HG03457 (cell line): ENCODE results near the gene NGEF.

ENCODE experiments used
- ATAC-seq: cut with Tn5 transposase; IDR thresholded peaks from one replicate; pipeline ENCODE4 v1.9.1; 2021; ENCODE audit warnings: moderate number of reproducible peaks; ENCODE audit not compliant: unreplicated experiment

The NGEF gene

DNA sequence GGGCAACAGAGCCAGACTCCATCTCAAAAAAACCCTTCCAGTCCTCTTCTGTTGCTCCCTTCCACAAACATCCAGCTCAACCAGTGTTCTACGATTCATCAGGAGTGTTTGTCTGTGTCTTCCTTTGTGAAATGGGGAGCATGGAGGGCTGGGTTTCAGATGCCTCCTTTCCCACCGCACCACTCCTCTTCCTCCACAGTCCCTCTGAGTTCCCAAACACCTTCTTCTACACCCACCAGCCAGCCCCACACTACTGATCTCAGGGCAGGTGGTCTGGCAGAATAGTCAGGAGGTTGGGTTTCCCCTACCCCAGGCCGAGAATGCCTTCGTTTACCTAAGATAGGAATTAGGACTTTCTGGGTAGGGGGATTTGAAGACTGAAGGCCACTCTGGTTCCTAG lies 36.9 kb downstream of the NGEF start:
- no peak for ATAC-seq

DNA sequence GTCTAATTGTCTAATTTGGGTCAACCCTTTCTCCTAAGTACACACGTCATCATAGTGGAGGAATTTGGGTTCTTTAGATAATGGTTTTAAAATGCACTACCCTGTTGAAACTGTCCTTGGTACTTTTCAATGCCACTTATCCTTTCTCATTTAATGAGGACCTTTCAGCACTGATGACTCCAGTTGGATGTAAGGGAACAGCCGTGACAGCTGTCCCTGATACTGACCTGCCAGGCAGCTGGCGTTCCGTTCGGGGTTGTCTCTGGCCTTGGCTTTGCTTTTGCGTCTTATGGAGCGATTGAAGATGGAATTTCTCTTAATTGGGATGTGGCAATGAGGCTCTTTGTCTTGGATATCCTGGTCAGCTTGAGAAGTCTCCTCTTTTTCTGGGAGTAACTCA lies 38.7 kb downstream of the NGEF start:
- ATAC-seq, result no peak

DNA sequence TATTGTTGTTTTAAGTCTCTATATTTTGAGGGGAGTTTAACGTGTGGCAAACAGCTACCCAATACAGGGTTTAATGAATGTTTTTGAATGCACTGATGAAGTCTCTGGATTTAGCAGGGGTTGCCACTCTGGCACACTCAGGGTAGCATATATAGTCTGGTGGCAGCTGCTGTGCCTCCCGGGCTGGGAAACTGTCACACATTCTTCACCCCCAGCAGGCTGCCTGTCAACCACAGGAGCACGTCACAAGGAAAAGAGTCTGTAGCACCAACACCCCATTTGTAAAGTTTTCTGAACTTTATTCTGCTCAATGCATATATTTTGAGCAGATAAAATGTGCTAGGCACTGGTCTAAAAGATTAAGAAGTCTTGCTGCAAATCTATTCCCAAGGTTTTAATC lies 39.3 kb downstream of the NGEF start:
- no peak for ATAC-seq

DNA sequence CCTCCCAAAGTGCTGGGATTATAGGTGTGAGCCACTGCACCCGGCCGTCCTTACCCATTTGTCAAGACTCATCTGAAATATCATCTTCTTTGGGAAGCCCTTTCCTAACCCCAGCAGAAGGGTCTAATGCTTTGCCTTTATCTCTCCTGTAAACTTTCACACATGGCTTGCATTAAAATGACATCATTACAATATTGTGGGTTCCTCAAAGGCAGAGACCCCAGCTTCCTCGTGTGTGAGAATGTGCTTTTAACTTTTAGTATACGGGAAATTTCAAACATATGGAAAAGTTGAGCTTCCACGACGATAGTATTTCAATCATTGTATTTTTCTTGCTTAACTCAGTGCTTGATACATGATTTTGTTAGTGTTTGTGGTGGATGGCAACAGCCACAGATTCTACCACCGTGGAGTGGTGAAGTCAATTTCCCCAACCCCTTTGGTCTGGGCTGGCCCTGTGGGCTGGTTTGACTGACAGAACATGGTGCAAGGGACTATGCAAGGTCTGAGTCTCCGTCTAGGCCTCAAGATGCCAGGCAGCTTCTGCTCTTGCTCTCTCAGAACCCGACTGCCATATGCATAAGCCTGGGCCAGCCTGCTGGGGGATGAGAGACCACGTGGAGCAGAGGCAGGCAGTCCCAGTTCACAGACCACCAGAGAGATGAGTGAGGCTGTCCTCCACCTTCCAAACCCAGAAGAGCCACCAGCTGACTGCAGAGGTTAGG lies 39.9 kb downstream of the NGEF start:
- no peak for ATAC-seq

DNA sequence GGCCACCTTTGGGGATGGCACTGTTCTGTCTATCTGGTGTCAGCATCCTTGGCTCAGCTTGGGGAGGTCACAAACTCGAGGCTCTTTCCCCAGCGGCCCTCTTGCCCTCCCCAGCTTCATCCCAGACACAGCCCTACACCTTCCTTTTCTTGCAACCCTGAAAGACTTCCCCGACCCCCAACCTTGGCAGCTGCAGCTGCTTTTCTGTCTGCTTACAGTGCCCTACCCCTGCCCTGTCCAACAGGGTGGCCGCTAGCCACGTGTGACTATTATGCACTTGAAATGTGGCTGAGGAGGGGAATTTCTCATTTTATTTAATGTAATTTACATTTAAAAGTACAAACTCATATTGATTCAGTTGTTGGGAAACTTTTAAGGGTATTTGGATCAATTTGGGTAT lies 41.3 kb downstream of the NGEF start:
- ATAC-seq, result no peak

DNA sequence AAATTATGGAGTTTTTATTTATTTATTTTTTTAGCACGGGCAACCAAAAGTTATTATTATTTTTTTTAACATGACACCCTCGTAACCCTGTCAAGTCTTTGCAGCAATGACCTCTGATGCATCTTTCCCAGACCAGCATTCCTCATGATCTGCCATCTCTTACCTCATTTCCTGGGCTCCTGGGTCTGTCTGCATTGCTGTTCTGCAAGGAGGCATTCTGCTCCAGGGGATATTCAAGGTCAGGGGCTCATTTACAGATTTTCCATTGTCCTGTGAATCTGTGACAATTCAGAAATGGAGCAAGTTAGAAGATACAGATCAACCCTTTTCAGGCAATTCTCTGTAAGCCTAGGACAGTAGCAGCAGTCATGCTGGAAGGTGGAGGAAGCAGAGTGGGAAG lies 43.0 kb downstream of the NGEF start:
- no peak for ATAC-seq

DNA sequence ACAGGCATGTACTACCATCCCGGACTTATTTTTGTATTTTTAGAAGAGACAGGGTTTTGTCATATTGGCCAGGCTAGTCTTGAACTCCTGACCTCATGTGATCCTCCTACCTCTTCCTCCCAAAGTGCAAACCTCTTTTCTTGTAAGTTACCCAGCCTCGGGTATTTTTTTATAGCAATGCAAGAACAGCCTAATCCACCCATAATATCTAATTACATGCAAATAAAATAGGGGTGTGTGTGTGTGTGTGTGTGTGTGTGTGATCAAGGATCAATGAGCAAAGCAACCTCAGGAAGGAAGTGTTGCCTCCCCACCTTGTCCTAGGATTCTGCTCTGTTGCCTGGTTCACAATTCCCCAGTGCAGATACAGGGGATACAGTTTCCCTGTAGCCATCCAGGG lies 45.6 kb downstream of the NGEF start:
- no peak for ATAC-seq

DNA sequence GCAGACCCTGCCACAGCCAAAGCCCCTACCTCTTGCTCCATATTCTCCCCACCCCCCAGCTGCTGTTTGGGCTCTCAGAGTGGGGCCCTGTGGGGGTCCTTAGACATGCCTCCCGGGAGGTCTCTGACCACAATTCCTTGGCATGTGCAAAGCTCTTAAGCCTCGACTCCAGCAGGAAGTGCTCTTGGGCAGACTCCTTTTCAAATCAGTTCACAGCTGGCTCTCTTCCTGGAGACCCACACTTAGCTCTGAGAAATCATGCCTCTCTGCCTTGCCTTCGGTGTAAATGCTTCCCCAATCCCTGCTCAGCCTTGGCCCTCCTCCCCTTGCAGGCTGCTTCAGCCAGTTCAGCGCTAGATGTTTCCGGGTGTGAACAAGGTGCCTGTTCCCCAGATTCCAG lies 46.9 kb downstream of the NGEF start:
- ATAC-seq, result no peak

DNA sequence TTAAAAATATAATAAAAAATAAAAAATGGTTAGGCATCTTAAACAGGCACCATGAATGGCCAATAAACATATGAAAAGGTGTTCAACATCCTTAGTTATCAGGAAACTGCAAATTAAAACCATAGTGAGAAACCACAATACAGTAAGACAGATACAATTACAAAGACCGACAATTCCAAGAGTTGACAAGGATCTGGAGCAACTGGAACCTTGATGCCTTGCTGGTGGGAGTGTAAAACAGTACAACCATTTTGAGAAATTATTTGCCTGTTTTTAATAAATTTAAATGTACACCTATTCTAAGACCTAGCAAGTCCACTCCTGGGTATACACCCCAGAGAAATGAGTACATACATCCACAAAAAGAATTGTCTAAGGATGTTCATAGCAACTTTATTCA lies 49.1 kb downstream of the NGEF start:
- ATAC-seq, result no peak

DNA sequence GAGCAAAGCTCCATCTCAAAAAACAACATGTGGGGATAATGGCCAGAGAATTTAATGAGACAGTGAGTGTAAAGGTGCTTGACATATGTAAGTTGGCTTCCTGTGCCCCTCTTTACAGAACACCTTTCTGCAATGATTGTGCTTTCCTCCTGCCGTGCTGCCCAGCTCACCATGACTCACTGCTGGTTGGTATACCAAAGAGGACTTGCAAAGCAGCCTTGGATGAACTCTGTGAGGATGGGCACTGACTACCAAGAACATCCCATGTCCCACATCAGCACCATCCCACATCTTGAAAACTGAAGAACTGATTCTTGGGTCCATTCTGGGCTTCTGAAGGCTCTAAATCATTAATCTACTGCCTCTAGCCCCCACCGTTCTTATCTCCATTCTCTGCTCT lies 52.2 kb downstream of the NGEF start:
- no peak for ATAC-seq

DNA sequence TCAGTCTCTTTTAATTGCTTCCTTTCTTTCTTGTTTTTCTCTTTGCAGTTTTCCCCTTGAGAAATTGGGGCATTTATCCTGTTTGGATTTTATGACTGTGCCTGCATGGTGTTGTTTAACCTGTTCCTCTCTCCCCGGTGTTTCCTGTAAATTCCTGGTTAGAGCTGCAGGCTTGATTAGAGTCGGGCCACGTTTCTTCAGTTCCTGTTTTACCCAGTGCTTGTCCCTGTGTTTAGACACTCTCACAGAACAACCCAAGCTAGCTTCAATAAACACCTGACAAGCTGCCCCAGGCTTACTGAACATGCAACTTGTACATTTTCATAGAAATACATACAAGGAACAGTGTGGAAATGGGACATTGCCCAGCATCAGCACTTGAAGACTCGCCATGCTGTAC lies 53.9 kb downstream of the NGEF start:
- ATAC-seq, result no peak

DNA sequence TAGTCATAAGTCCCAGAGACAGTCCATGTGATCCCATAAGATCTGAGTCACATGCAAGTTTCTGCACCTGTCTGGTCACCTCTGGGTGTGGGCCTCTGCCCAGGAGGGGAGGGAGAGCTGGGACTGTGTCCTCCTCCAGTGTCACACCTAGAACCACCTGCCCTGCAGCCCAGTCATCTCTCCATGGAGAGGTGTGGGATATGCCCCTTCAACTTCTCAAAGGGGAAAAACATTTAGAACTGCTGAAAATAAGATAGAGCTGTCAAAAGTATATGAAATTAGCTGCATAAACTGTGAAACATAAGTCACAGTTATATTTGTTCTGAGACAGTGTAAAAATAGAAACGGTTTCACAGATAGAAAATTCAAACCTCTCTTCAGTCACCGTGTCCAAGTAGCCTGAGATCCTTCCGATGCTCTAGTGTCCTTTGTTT lies 55.4 kb downstream of the NGEF start:
- ATAC-seq, result no peak

DNA sequence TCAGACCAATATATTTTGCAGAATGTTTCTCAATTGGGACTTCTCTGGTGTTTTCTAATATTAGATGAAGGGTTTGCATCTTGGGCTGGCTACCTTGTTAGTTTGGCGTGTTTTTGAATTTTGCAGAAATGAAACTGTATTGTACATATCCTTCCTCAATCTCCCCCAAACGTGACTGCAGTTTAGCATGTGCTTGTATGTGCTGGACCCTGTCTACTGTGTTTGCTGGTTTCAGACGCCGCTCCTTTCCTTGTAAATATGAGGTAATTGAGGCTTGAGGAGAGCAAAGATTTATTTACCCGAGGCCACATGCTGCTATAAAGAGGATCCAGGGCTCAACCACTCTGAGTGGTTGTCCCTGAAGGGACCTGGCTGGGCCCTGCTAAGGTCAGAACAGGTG lies 57.2 kb downstream of the NGEF start:
- no peak for ATAC-seq

DNA sequence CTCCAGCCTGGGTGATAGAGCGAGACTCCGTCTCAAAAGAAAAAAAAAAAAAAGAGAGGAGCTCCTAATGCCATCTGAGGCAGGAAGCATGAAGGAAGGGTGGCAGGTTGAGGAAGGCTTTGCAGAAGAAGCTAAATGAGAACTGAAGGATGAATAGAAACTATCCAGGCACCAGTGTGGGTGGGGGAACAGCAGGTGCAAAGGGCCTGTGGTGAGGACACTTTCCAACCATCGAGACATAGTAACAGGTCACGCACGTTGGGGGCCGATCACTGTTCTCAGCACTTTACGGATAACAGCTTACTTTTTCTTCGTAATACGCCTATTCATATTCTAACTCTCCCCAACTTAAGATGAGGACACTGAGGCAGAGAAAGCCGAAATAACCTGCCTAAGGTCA lies 58.4 kb downstream of the NGEF start:
- no peak for ATAC-seq

DNA sequence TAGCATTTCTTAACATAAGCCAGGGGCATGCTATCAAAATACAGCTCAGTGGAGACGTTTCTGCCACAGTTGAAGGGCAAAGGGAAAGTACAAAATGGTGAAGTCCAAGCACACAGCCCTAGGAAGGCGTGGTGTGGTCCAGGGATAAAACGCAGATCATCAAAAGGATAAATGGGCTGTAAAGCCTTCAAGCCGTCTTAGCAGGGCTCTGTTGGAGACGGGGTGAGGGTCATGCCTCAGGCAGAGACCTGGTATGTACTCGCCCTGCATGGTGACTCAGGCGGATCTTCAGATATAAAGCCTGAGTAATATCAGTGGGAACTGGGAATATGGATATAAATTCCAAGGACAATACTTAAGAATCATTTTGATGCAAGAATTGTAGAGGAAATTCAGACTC lies 61.2 kb downstream of the NGEF start:
- no peak for ATAC-seq

DNA sequence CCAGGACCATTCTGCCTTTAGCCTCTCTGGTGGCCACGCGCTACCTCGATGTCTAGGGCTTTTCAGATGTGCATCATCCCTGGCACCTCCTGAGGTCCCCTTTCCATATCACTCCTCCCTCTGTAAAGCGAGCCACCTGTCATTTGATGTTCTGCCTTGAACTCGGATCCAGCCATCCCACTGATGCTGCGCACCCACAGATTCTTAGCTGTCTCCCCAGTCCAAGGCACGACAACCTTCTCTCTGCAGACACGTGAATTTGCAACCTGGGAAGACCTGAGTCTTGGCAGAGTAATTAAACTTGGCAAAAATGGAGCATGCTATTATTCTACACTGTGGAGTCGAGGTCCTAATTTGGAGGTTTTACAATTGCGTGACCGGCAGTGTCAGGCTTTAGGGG lies 61.9 kb downstream of the NGEF start:
- no peak for ATAC-seq

DNA sequence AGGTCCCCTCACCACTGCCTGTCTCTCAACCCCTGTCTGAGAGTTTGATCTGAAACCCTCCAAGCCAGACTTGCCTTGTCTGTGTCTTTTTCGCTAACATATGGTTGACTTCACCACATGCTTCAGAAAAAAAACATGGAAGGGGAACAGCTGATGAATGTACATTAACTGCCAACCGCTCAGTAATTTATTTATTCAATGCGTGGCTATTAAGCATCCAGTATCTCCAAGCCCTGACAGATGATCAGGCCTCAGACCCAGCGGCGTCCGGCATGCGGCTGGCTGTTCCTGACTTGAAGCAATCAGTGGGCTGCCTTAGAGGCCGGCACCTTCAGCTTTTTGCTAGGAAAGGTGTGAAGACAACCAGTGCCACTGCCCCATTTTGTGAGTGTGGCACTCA lies 62.3 kb downstream of the NGEF start:
- no peak for ATAC-seq

DNA sequence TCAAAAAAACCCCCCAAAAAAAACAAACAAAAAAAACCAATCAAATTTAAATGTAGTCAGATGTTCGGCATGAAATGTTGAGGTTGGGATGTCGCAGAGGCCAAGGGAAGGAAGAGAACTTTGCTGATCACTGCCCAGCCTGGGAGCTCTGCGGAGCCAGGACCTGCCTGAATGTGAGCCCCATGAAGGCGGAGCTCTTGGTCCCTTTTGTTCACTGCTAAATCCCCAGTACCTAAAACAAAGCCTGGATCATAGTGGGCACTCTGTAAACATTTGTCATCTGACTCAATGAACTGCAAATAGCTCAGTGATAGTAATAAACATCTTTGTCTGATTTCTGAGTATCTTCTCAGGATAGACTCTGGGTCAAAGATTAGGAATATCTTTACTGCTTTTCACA lies 64.0 kb downstream of the NGEF start:
- no peak for ATAC-seq

DNA sequence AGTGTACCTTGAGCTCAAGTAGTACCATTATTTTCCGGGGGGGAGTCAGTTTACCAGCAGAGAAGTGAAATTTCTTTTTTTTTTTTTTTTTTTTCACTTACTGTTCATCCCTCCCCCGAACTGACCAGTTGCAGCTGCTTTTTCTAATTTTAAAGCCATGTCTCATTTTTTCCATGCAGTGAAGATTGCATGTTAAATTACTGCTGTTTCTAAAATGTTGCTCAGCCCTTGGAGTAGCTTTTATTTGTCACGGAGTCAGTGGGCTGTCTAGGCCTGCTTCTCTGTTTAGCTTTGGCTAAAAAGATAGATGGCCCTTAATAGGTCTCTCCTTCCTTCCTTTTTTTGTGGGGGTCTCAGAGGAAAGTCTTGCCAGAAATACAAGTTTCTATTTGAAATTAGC lies 70.2 kb downstream of the NGEF start:
- ATAC-seq, result no peak

DNA sequence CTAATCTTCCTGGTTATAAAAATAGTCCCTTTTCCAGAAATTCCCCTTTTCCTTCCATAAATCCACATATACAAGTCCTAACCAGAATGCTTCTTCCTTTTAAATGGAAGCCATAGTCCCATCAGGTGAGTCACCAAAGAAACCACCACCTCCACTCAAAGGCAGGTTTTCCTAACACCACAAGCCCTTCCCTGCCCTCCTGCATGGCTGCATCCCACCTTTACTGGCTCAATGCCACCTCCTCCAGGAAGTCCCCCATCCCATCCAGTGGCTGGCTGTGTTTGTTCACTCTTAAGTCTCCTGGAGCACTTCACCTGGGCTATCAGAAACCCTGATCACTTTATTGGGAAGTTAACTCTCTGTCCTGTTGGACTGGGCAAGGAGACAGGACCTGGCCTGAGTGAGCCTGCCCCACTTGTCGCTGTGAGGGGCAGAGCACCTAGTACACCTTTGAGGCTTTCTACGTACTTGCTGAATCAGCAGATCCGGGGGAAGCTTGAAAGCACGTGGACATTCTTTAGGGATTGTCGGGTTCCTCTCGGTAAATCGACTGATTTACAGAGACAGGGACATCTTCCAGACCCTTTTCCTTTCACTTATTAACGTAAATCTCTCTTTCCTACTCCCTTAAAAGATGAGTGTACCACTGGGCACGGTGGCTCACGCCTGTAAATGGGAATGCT lies 71.0 kb downstream of the NGEF start:
- no peak for ATAC-seq

DNA sequence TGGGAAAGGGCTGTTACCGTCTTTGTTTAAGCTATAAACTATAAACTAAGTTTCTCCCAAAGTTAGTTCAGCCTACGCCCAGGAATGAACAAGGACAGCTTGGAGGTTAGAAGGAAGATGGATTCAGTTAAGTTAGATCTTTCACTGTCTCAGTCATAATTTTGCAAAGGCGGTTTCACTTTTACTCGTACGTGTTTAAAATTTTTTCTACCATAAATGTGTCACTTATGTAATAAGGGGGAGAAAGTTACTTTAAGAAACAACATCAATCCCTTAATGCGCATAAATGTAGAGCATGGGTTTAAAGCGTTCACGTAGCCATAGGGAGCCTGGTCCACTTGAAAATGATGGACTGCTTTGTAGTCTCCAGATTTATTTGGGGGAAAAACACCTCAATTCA lies 71.7 kb downstream of the NGEF start:
- no peak for ATAC-seq

DNA sequence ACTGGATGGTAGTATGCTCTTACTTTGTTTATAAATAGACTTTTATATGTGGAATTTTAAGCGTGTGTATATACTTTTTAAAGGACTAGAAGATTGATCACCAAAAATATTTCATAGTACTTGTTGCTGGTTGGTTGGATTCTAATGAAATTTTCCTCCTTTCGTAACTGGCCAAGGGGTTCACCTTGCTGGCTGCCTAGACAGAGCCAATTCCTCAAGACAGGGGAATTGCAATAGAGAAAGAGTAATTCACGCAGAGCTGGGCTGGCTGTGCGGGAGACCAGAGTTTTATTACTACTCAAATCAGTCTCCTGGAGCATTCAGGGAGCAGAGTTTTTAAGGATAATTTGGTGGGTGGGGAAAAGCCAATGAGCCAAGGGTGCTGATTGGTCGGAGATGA lies 72.3 kb downstream of the NGEF start:
- no peak for ATAC-seq
